Neutrophil (primary cell): ENCODE measurements around the gene CDKN2AIP.
"Not testable (repeated sequence)": the region's sequence is repeated elsewhere in the genome, so short reads cannot be mapped to it uniquely, and the experiment has no call there.

Source experiments
- H3K27ac ChIP-seq: fragments of 200-600 bp; sonication (generic); 2 replicates; pipeline ENCODE4 v1.5.1; 2016; ENCODE audit warnings: mild to moderate bottlenecking, moderate library complexity
- H3K27me3 ChIP-seq: fragments of 200-600 bp; sonication (generic); 2 replicates; pipeline ENCODE4 v1.6.0; 2016; ENCODE audit warnings: mild to moderate bottlenecking
- H3K36me3 ChIP-seq: fragments of 200-600 bp; sonication (generic); 2 replicates; pipeline ENCODE4 v1.5.1; 2017
- H3K4me1 ChIP-seq, 2 experiments: fragments of 200-600 bp in 1 of 2; sonication (generic) in 1 of 2; 1 replicate in 1 of 2; 2 replicates in 1 of 2; pipeline versions ENCODE4 v1.5.1 to v1.6.1; 2013 to 2016; ENCODE audit warnings: low read depth in 1 of 2, low read length in 1 of 2, mild to moderate bottlenecking in 1 of 2, moderate library complexity in 1 of 2; ENCODE audit not compliant: control insufficient read depth in 1 of 2, insufficient read depth in 1 of 2
- H3K4me3 ChIP-seq, 2 experiments: fragments of 200-600 bp in 1 of 2; sonication (generic) in 1 of 2; 1 replicate in 1 of 2; 2 replicates in 1 of 2; pipeline ENCODE4 v1.5.1; 2013 to 2016; ENCODE audit warnings: low read depth in 1 of 2, low read length in 1 of 2, mild to moderate bottlenecking in 1 of 2, moderate library complexity in 1 of 2
- H3K9me3 ChIP-seq: fragments of 200-600 bp; sonication (generic); 2 replicates; pipeline ENCODE4 v1.5.1; 2016
- CTCF ChIP-seq: fragments of 200-600 bp; sonication (generic); IDR thresholded peaks from 2 replicates; pipeline ENCODE4 v1.5.1; 2016; ENCODE audit warnings: antibody characterized with exemption

The CDKN2AIP gene

GRCh38 chr4:183450108-183450507 lies 5.7 kb downstream of the CDKN2AIP start:
- no peaks in the 10 kb centered on the region for H3K9me3 ChIP-seq
- peaks cover 48% of the 10 kb centered on the region for H3K36me3 ChIP-seq
- TF ChIP-seq CTCF = no peak
- H3K27ac ChIP-seq = no peak overlapping the region
- no peaks in the 10 kb centered on the region for H3K27me3 ChIP-seq
- H3K4me1 ChIP-seq = peaks cover 24 to 25% of the 10 kb centered on the region in 2 experiments
- H3K4me3 ChIP-seq = no peak overlapping the region

GRCh38 chr4:183455431-183456195 lies 11.2 kb downstream of the CDKN2AIP start:
- H3K4me3 ChIP-seq = no peak overlapping the region
- H3K27ac ChIP-seq = no peak overlapping the region
- no peaks in the 10 kb centered on the region for H3K27me3 ChIP-seq
- H3K36me3 ChIP-seq = peaks cover 19% of the 10 kb centered on the region
- no peaks in the 10 kb centered on the region for H3K4me1 ChIP-seq
- no peaks in the 10 kb centered on the region for H3K9me3 ChIP-seq
- no peak for TF ChIP-seq CTCF

GRCh38 chr4:183458005-183458404 lies 13.6 kb downstream of the CDKN2AIP start:
- no peak for TF ChIP-seq CTCF
- H3K4me3 ChIP-seq = no peak overlapping the region
- peaks cover 8% of the 10 kb centered on the region for H3K36me3 ChIP-seq
- H3K4me1 ChIP-seq = no peaks in the 10 kb centered on the region
- no peak overlapping the region for H3K27ac ChIP-seq
- H3K27me3 ChIP-seq = no peaks in the 10 kb centered on the region
- no peaks in the 10 kb centered on the region for H3K9me3 ChIP-seq

GRCh38 chr4:183463903-183464619 lies 19.6 kb downstream of the CDKN2AIP start:
- not testable (repeated sequence) for H3K27me3 ChIP-seq, H3K9me3 ChIP-seq, H3K4me1 ChIP-seq, H3K36me3 ChIP-seq, H3K4me3 ChIP-seq, H3K27ac ChIP-seq

- not testable (repeated sequence) for H3K9me3 ChIP-seq, H3K36me3 ChIP-seq, H3K27me3 ChIP-seq, H3K27ac ChIP-seq, H3K4me1 ChIP-seq, H3K4me3 ChIP-seq
Observed at GRCh38 chr4:183465879-183466278, 21.4 kb downstream of the CDKN2AIP start.

GRCh38 chr4:183467246-183467645 lies 22.8 kb downstream of the CDKN2AIP start:
- Histone ChIP-seq H3K9me3 (no peaks in the 10 kb centered on the region), H3K4me1 (peaks cover 4 to 6% of the 10 kb centered on the region in 2 experiments), H3K27me3 (no peaks in the 10 kb centered on the region), H3K27ac (no peak overlapping the region), H3K36me3 (no peaks in the 10 kb centered on the region), H3K4me3 (no peak overlapping the region)
- TF ChIP-seq CTCF = no peak
